Measurements from ENCODE around the gene CCNL2.

DNA sequence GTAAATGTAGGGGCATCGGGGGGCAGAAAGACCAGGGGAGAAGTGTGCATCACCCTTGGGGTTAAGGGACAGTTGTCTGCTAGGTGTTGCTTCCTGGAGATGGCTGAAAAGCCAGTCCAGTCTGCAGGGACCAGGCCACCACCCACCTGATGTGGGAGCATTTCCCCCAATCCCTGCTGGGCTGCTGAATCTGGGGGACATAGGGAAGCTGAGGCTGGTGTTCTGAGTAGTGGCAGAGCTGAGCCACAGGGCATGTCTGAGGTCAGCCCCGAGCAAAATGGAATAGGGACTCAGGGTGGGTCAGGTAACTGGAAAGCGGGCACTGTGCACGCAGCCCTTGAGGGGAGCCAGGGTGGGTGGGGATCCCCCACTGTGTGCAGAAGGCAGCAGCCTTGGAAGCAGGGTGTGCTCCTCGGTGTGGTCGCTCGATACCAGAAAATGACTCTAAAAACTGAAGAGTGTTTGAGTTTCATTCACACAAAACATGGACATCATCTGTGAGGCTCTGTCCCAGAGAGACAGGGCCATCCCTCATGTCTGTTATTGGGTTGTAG lies 2.4 kb upstream of the CCNL2 start:
- no peak for TF ChIP-seq CTCF (conservative IDR thresholded peaks at IDR 0.05 in 1 of 2, IDR thresholded peaks at IDR 0.05 in 1 of 2; ENCODE audit: low read depth in 1 of 2, low read length in 2 of 2)
- TF ChIP-seq EZH2 (IDR thresholded peaks at IDR 0.05; ENCODE audit: low read length, missing control alignments), result no peak

Measured in fibroblast of lung (primary cell).